ENCODE results near the gene SMC1B. TPM values are rescaled to one million over a fixed set of nuclear protein-coding genes. Genes with fewer than 3 reads are reported as not detected.

SMC1B gene
- total RNA-seq, 1 donor from 2014 or later = not detected

- H3K4me1 ChIP-seq = peaks cover 71% of the 10 kb centered on the region
- H3K27ac ChIP-seq (replicated peaks) = peak overlapping the region; percentile 82
- H3K4me3 ChIP-seq = peak overlapping the region; percentile 37
- DNase-seq = no peak
- no peaks in the 10 kb centered on the region for H3K36me3 ChIP-seq
- no peaks in the 10 kb centered on the region for H3K27me3 ChIP-seq (ENCODE audit: low read depth)
- no peaks in the 10 kb centered on the region for H3K9me3 ChIP-seq (replicated peaks)
- no peak for TF ChIP-seq CTCF (IDR thresholded peaks at IDR 0.05; ENCODE audit: borderline replicate concordance)
- intact Hi-C loops (cut with micrococcal nuclease) = no loop called here
Measured at GRCh38 chr22:45316796-45317526, 96.4 kb downstream of the SMC1B start.

- intact Hi-C loops (cut with micrococcal nuclease) = no loop called here
- DNase-seq = no peak
- H3K27ac ChIP-seq (replicated peaks) = peak overlapping the region; percentile 13
Measured at GRCh38 chr22:45314786-45315185, 98.6 kb downstream of the SMC1B start.

GRCh38 chr22:45314054-45314721, 99.2 kb downstream of the SMC1B start:
- Histone ChIP-seq H3K4me3 (no peak overlapping the region), H3K27ac (replicated peaks) (peak overlapping the region; percentile 13), H3K4me1 (peaks cover 70% of the 10 kb centered on the region), H3K9me3 (replicated peaks) (no peaks in the 10 kb centered on the region), H3K27me3 (ENCODE audit: low read depth) (no peaks in the 10 kb centered on the region), H3K36me3 (no peaks in the 10 kb centered on the region)
- TF ChIP-seq CTCF (IDR thresholded peaks at IDR 0.05; ENCODE audit: borderline replicate concordance) = no peak
- intact Hi-C loops (cut with micrococcal nuclease) = no loop called here
- DNase-seq = no peak

More at GRCh38 chr22:45314786-45315185, 98.6 kb downstream of the SMC1B start:
- H3K27me3 ChIP-seq (ENCODE audit: low read depth) = no peaks in the 10 kb centered on the region
- TF ChIP-seq CTCF (IDR thresholded peaks at IDR 0.05; ENCODE audit: borderline replicate concordance) = no peak
- H3K4me3 ChIP-seq = no peak overlapping the region
- H3K9me3 ChIP-seq (replicated peaks) = no peaks in the 10 kb centered on the region
- H3K4me1 ChIP-seq = peaks cover 74% of the 10 kb centered on the region
- no peaks in the 10 kb centered on the region for H3K36me3 ChIP-seq

GRCh38 chr22:45312856-45313255, 100.5 kb downstream of the SMC1B start:
- no peak for DNase-seq
- peaks cover 62% of the 10 kb centered on the region for H3K4me1 ChIP-seq
- H3K36me3 ChIP-seq = no peaks in the 10 kb centered on the region
- no peak overlapping the region for H3K27ac ChIP-seq (replicated peaks)
- no peaks in the 10 kb centered on the region for H3K27me3 ChIP-seq (ENCODE audit: low read depth)
- no peaks in the 10 kb centered on the region for H3K9me3 ChIP-seq (replicated peaks)
- no peak overlapping the region for H3K4me3 ChIP-seq
- no peak for TF ChIP-seq CTCF (IDR thresholded peaks at IDR 0.05; ENCODE audit: borderline replicate concordance)
- intact Hi-C loops (cut with micrococcal nuclease) = no loop called here

- DNase-seq = no peak
- Histone ChIP-seq H3K9me3 (replicated peaks) (no peaks in the 10 kb centered on the region), H3K27me3 (ENCODE audit: low read depth) (no peaks in the 10 kb centered on the region), H3K36me3 (no peaks in the 10 kb centered on the region), H3K27ac (replicated peaks) (no peak overlapping the region), H3K4me1 (peaks cover 57% of the 10 kb centered on the region), H3K4me3 (no peak overlapping the region)
- intact Hi-C loops (cut with micrococcal nuclease) = no loop called here
- no peak for TF ChIP-seq CTCF (IDR thresholded peaks at IDR 0.05; ENCODE audit: borderline replicate concordance)
Measured at GRCh38 chr22:45312415-45312814, 101.0 kb downstream of the SMC1B start.
